ENCODE measurements around the gene BACH2. TPM values are rescaled to one million over a fixed set of nuclear protein-coding genes. Genes with fewer than 3 reads are reported as not detected.

The BACH2 gene
- total and polyA plus RNA-seq, 10 of the 15 experiments (the other 5 are each of a cell fraction or from before 2014, with no cell fraction given), result 0.03 to 0.28 (median 0.04) TPM; not detected in 3

DNA sequence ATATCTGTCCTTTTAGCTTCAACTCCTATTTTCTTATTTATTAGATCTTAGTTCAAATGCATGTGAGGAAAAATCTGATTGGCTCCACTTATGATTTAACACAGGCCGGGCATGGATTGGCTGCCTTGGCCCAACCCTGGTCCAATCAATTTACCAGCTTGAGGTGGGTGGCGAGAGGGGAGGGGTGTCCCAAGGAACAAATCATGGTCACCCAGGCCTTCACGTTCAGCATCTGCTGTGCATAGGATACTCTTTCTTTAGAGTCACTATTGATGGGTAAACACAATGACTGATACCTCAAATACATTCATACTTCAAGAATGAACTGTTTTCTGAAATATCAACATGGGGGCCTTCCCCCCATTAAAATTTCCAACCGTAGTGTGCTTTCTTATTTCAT is 14.9 kb upstream of the BACH2 start:
- no peak overlapping the region for H3K4me2 ChIP-seq (ENCODE audit: control insufficient read depth, insufficient read depth)
- no peak overlapping the region for H2AFZ ChIP-seq (ENCODE audit: control insufficient read depth, low read depth, low read length)
- H3K4me1 ChIP-seq (ENCODE audit: control insufficient read depth, insufficient read depth, low read length), result no peaks in the 10 kb centered on the region
- in situ Hi-C loops (cut with MboI), result no loop called here
- H3K4me3 ChIP-seq, result no peak overlapping the region
- H3K79me2 ChIP-seq (ENCODE audit: control insufficient read depth, insufficient read depth, low read length), result no peaks in the 10 kb centered on the region
- SMC1A ChIA-PET (ENCODE audit: uncharacterized antibody, unreplicated experiment), result no interaction called here
- no peaks in the 10 kb centered on the region for H4K20me1 ChIP-seq (ENCODE audit: control insufficient read depth, insufficient read depth)
- POLR2A ChIA-PET, result no interaction called here
- 0% methylated on average over 4 of the region's 4 CpGs for WGBS (ENCODE audit: insufficient coverage, insufficient replicate concordance, low lambda C conversion rate, missing lambda C conversion rate)
- no peak overlapping the region for H3K27ac ChIP-seq (ENCODE audit: control insufficient read depth, insufficient read depth)
- H3K36me3 ChIP-seq (ENCODE audit: control insufficient read depth in 2 of 2, insufficient read depth in 2 of 2, low read length in 1 of 2), result no peaks in the 10 kb centered on the region
- ATAC-seq (no peak), FAIRE-seq (no peak), DNase-seq (ENCODE audit: low read depth, low spot score) (no peak)
- RAD21 ChIA-PET (ENCODE audit: unreplicated experiment), result no interaction called here
- TF ChIP-seq, protein P1, sequence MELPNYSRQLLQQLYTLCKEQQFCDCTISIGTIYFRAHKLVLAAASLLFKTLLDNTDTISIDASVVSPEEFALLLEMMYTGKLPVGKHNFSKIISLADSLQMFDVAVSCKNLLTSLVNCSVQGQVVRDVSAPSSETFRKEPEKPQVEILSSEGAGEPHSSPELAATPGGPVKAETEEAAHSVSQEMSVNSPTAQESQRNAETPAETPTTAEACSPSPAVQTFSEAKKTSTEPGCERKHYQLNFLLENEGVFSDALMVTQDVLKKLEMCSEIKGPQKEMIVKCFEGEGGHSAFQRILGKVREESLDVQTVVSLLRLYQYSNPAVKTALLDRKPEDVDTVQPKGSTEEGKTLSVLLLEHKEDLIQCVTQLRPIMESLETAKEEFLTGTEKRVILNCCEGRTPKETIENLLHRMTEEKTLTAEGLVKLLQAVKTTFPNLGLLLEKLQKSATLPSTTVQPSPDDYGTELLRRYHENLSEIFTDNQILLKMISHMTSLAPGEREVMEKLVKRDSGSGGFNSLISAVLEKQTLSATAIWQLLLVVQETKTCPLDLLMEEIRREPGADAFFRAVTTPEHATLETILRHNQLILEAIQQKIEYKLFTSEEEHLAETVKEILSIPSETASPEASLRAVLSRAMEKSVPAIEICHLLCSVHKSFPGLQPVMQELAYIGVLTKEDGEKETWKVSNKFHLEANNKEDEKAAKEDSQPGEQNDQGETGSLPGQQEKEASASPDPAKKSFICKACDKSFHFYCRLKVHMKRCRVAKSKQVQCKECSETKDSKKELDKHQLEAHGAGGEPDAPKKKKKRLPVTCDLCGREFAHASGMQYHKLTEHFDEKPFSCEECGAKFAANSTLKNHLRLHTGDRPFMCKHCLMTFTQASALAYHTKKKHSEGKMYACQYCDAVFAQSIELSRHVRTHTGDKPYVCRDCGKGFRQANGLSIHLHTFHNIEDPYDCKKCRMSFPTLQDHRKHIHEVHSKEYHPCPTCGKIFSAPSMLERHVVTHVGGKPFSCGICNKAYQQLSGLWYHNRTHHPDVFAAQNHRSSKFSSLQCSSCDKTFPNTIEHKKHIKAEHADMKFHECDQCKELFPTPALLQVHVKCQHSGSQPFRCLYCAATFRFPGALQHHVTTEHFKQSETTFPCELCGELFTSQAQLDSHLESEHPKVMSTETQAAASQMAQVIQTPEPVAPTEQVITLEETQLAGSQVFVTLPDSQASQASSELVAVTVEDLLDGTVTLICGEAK (IDR thresholded peaks at IDR 0.05; ENCODE audit: borderline replicate concordance), result no peak
- TF ChIP-seq KDM1A (IDR thresholded peaks at IDR 0.05; ENCODE audit: borderline replicate concordance) (no peak), NFIC (IDR thresholded peaks at IDR 0.05; ENCODE audit: low read depth, low read length) (no peak)
- BruUV-seq (replicated peaks), result no TSS peak
- H3K27me3 ChIP-seq (replicated peaks in 1 of 2; ENCODE audit: control insufficient read depth in 2 of 2, insufficient read depth in 2 of 2, low read length in 1 of 2), result peaks cover 2 to 12% of the 10 kb centered on the region in 2 experiments
- H3K9ac ChIP-seq (ENCODE audit: control insufficient read depth, insufficient read depth, low read length), result no peak overlapping the region
- CTCF ChIA-PET, result no interaction called here
- no peaks in the 10 kb centered on the region; the same call in 2 of the 3 replicates for H3K9me3 ChIP-seq (replicated peaks; ENCODE audit: control insufficient read depth, insufficient read depth, low read length)
- intact Hi-C loops (cut with micrococcal nuclease; ENCODE audit: unreplicated experiment), result no loop called here
